Kidney (tissue), 14 donors: Measurements from ENCODE around the gene SPRED3. TPM values are rescaled to one million over a fixed set of nuclear protein-coding genes. Genes with fewer than 3 reads are reported as not detected.

Experiments
- DNase-seq, 5 donors: peaks; one replicate each; pipeline ENCODE4 v3.0.0-alpha.2; 2013 to 2020
- FAIRE-seq: peaks from 2 replicates; lab custom pipeline; 2012; peaks lifted over from hg19 to GRCh38; lab: Jason Lieb, UNC
- H3K27ac ChIP-seq, 2 donors: one replicate each; pipeline ENCODE4 v1.7.0; 2013; ENCODE audit warnings: low read depth in 2 of 2, low read length in 2 of 2, inconsistent platforms in 1 of 2
- H3K27me3 ChIP-seq: one replicate; pipeline ENCODE4 v1.7.1; 2013; ENCODE audit warnings: low read length, inconsistent platforms; ENCODE audit not compliant: control insufficient read depth, insufficient read depth
- H3K36me3 ChIP-seq, 3 donors: one replicate each; pipeline versions ENCODE4 v1.7.0 to v1.7.1; 2013; ENCODE audit warnings: low read length in 3 of 3, control low read depth in 1 of 3, inconsistent platforms in 1 of 3; ENCODE audit not compliant: insufficient read depth in 3 of 3, control insufficient read depth in 2 of 3
- H3K4me1 ChIP-seq, 3 donors: one replicate each; pipeline versions ENCODE4 v1.7.0 to v1.7.1; 2013; ENCODE audit warnings: low read length in 3 of 3, inconsistent platforms in 1 of 3, low read depth in 1 of 3; ENCODE audit not compliant: control insufficient read depth in 2 of 3, insufficient read depth in 2 of 3
- H3K4me3 ChIP-seq, 3 donors: one replicate each; pipeline versions ENCODE4 v1.7.0 to v1.8.1; 2013; ENCODE audit warnings: low read length in 3 of 3, control low read depth in 1 of 3, inconsistent platforms in 1 of 3
- H3K9ac ChIP-seq, 3 donors: one replicate each; pipeline versions ENCODE4 v1.7.0 to v1.7.1; 2013; ENCODE audit warnings: low read length in 3 of 3, control low read depth in 1 of 3, inconsistent platforms in 1 of 3
- H3K9me3 ChIP-seq, 3 donors: one replicate each; pipeline versions ENCODE4 v1.7.0 to v1.7.1; 2013; ENCODE audit warnings: low read length in 3 of 3, control low read depth in 1 of 3, inconsistent platforms in 1 of 3; ENCODE audit not compliant: control insufficient read depth in 2 of 3, insufficient read depth in 1 of 3
- intact Hi-C: fragments of 100-400 bp; cut with DNase I; formaldehyde crosslinking; loops from one replicate; pipeline ENCODE4 v1.11.1; 2022
- polyA plus RNA-seq: library from polyadenylated mRNA; stranded (reverse); fragments of 350-450 nt; fragmentation: Illumina TruSeq; extraction: RNeasy Lipid Tissue Mini Kit (QIAGEN cat#74804); gene quantifications from one replicate; pipeline ENCODE4 v1.2.3, GENCODE V29; 2014; ENCODE audit warnings: low read depth, low replicate concordance; ENCODE audit not compliant: insufficient read depth
- total RNA-seq: library from RNA; stranded (reverse); fragmentation: NEBNext Ultra II Directional; extraction: Animal tissue kit (Norgen Biotek cat#: 25700); gene quantifications from one replicate; pipeline ENCODE4 v1.2.1, GENCODE V29; 2021
- TF ChIP-seq, protein P1 (sequence below): IDR thresholded peaks from 3 replicates; pipeline ENCODE4 v1.5.1; 2012; ENCODE audit warnings: mild to moderate bottlenecking, moderate library complexity, borderline replicate concordance; ENCODE audit not compliant: insufficient read depth; ENCODE audit errors: extremely low read depth
- donor health status: control.
- donor health status: control.
- donor health status: control.
- donor health status: control.
- donor health status: control.
- donor health status: DM: yes; HTN: yes; CAD: no.
- donor health status: Normal renal cell carcinoma (clear cell type).

The SPRED3 gene
- total and polyA plus RNA-seq, 2 donors from 2014 or later, result 0.17 to 8.7 TPM

DNA sequence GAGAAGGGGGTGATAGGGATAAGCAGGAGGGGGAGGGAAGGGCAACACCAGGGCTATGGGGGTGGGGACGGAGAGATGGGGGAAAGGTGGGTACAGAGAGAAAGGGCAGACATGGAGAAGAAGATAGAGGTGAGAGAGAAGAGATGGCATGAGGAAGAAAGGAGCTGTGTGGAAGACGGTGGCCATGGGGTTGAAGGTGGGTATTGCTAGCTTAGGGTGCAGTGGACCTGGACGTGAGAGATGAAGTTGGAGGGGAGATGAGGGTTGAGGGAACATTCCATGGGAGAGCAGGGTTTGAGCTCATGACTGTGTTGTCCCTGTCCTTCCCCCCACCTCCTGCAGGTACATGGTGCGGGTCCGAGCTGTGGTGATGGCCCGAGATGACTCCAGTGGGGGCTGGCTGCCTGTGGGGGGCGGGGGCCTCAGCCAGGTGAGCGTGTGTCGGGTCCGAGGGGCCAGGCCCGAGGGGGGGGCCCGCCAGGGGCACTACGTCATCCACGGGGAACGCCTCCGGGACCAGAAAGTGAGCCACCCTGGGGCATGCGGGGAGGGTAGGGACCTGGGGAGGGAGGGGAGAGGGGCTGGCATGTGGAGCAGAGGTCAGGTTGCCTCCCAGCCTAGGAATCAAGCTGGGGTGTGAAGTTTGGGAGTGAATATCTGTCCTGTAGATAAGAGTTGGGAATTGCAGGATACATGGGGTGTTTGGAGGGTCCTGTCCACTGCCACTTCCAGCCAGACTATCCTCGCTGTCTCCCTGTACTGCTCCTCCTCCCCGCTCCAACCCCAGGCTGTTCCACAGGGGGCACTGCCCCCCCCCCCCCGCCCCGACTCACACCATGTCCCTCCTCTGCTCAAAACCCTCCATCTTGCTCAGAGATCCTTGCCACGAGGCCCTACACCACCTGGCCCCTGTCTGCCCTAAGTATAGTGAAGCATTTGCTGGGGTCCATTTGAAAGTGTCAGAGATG lies 1.7 kb downstream of the SPRED3 start:
- TF ChIP-seq, protein P1, sequence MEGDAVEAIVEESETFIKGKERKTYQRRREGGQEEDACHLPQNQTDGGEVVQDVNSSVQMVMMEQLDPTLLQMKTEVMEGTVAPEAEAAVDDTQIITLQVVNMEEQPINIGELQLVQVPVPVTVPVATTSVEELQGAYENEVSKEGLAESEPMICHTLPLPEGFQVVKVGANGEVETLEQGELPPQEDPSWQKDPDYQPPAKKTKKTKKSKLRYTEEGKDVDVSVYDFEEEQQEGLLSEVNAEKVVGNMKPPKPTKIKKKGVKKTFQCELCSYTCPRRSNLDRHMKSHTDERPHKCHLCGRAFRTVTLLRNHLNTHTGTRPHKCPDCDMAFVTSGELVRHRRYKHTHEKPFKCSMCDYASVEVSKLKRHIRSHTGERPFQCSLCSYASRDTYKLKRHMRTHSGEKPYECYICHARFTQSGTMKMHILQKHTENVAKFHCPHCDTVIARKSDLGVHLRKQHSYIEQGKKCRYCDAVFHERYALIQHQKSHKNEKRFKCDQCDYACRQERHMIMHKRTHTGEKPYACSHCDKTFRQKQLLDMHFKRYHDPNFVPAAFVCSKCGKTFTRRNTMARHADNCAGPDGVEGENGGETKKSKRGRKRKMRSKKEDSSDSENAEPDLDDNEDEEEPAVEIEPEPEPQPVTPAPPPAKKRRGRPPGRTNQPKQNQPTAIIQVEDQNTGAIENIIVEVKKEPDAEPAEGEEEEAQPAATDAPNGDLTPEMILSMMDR, result no peak
- Histone ChIP-seq H3K27ac (no peak overlapping the region), H3K4me3 (no peak overlapping the region), H3K9ac (no peak overlapping the region), H3K36me3 (no peaks in the 10 kb centered on the region), H3K4me1 (peaks cover 0 to 4% (median 0%) of the 10 kb centered on the region in 3 donors), H3K9me3 (no peaks in the 10 kb centered on the region), H3K27me3 (peaks cover 11% of the 10 kb centered on the region)
- FAIRE-seq (no peak), DNase-seq (peak in 1 of 5 donors; percentile 71)
- intact Hi-C loops, result loop anchor here (10.0 kb wide), 1 partner anchor 235 kb away; no protein-coding TSS in a partner anchor

DNA sequence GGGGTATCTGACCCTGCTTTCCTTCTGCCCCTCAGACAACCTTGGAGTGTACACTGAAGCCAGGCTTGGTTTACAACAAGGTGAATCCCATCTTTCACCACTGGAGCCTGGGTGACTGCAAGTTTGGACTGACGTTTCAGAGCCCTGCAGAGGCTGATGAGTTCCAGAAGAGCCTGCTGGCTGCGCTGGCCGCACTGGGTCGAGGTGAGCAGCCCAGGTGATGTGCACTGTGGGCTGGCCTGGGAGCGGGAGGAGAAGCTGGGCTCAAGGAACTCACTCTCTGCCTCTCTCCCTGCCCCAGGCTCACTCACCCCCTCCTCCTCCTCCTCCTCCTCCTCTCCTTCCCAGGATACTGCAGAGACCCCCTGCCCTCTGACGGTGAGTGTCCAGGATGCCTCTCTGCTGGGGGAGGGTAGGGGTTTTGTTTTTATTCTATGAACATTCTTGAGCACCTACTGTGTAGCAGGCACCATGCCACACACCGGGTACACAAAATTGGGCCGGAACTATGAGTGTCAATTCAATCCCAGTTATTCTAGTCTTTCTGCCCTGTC lies 3.5 kb downstream of the SPRED3 start:
- Histone ChIP-seq H3K4me3 (no peak overlapping the region), H3K36me3 (no peaks in the 10 kb centered on the region), H3K9me3 (no peaks in the 10 kb centered on the region), H3K4me1 (peaks cover 0 to 4% (median 0%) of the 10 kb centered on the region in 3 donors), H3K27ac (no peak overlapping the region), H3K9ac (no peak overlapping the region), H3K27me3 (peaks cover 12% of the 10 kb centered on the region)
- DNase-seq (no peak), FAIRE-seq (no peak)
- intact Hi-C loops, result loop anchor here (10.0 kb wide), 1 partner anchor 233 kb away; no protein-coding TSS in a partner anchor
- TF ChIP-seq, protein P1, result no peak

DNA sequence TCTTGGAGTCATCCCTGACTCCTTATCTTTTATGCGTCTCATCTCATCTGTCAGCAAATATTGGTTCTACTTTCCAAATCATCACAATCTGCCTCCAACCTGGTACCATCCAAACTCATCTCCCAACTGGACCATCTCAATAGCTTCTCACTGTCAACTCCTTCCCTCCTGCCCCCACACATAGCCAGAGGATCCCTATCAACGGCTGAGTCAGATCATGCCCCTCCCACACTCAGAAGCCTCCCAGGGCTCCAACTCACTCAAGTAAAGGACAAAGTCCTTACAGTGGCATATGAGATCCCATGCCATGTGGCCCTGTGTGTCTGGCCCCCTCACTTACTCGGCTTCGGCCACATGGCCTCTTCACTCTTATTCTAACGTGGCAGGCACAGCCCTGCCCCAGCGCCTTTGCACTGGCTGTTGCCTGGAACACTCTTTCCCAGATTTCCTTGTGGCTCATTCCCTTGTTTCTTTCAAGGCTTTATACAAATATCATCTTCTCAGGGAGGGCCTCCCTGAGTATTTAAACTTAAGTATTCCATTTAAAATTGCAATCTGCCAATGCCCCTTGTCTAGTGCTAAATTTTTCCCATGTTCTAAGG lies 4.3 kb downstream of the SPRED3 start:
- intact Hi-C loops, result loop anchor here (10.0 kb wide), 1 partner anchor 232 kb away; no protein-coding TSS in a partner anchor
- Histone ChIP-seq H3K27ac (no peak overlapping the region), H3K9me3 (no peaks in the 10 kb centered on the region), H3K27me3 (peaks cover 13% of the 10 kb centered on the region), H3K4me3 (no peak overlapping the region), H3K9ac (no peak overlapping the region), H3K4me1 (no peaks in the 10 kb centered on the region), H3K36me3 (no peaks in the 10 kb centered on the region)
- DNase-seq (no peak), FAIRE-seq (no peak)
- TF ChIP-seq, protein P1, result no peak
